Measurements from ENCODE around the gene CDT1.
A peak's percentile ranks its signal among the peaks of the same experiment; 100 is the strongest.

The CDT1 gene

DNA sequence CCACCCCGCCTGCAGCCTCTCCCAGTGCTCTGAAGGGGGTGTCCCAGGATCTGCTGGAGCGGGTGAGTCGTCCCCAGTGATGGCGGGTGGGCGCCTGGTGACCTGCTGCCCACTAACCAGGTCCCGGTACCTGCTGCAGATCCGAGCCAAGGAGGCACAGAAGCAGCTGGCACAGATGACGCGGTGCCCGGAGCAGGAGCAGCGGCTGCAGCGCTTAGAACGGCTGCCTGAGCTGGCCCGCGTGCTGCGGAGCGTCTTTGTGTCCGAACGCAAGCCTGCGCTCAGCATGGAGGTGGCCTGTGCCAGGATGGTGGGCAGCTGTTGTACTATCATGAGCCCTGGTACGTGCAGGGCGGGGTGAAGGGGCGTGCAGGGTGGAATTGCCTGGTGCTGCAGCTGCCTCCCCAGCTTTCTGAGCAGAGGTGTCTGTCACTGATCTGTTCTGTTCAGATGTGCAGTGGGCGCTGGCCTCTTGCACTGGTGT is 3.6 kb downstream of the CDT1 start:
- TF ChIP-seq JUND (IDR thresholded peaks at IDR 0.05; ENCODE audit: low read depth): no peak
- no peak for DNase-seq (ENCODE audit: low read depth in 1 of 2, low spot score in 1 of 2)
- in situ Hi-C loops (cut with HindIII; ENCODE audit: low pct_unique_long_range_greater_than_20kb, low sequenced_read_pairs): no loop called here

DNA sequence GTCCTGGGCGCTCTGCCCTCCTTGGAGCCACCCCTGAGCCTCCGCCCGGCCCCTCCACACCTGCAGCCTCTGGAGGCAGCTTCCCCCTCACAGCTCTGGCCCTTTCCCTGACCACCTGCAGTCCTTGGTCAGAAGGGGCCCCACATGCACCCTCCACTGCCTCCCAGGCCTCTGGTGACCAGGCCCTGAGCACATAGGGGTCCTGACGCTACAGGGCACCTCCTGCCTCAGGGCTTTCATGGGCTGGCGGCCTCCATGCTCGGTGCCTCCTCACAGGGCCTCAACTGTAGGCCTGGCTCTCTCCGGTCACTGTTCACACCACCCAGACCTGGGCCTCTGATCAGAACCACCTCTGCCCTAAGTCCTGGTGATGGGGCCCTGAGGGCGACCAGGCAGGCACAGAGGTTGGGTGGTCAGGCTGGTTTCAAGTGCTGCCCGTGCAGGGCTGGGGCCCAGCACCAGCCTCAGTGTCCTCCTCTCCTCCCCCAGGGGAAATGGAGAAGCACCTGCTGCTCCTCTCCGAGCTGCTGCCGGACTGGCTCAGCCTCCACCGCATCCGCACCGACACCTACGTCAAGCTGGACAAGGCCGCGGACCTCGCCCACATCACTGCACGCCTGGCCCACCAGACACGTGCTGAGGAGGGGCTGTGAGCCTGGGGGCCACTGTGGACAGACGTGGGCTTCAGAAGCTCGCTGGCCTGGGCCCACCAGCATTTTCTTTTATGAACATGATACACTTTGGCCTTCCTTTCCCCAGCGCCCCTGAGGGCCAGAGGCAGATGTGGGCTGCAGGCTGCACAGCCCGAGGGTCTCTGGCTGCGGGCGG is 4.3 kb downstream of the CDT1 start:
- no peak for DNase-seq (ENCODE audit: low read depth in 1 of 2, low spot score in 1 of 2)
- in situ Hi-C loops (cut with HindIII; ENCODE audit: low pct_unique_long_range_greater_than_20kb, low sequenced_read_pairs): no loop called here
- TF ChIP-seq JUND (IDR thresholded peaks at IDR 0.05; ENCODE audit: low read depth): no peak

DNA sequence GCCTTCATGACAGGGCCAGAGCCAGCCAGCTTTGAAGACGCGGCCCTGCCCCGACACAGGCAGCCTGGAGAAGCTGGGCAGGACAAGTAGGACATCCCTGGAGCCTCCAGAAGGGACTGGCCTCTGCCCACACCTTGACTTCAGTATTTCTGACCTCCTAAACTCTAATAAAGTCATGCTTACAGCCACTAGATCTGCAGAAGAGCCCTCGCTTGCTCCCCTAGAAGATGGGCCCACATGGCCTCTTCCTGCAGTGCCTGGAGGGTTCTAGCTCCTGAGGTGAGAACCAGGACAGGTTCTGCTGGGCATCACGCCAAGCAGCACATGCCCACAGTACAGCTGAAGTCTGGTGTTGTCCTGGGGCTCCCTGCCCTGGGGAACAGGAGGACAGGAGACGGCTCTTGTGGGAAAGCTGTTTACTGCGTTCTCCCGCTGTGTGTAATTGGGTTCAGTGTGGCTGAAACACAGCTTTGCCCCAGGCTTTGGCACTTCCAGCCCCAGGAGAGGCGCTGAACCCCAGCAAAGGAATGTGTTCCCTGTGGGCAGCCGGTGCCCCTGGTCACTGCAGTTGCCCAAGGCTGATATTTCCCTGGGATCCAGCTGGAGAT is 5.6 kb downstream of the CDT1 start:
- in situ Hi-C loops (cut with HindIII; ENCODE audit: low pct_unique_long_range_greater_than_20kb, low sequenced_read_pairs): no loop called here
- peak in 1 of 2 experiments; percentile 85 for DNase-seq (ENCODE audit: low read depth in 1 of 2, low spot score in 1 of 2)
- no peak for TF ChIP-seq JUND (IDR thresholded peaks at IDR 0.05; ENCODE audit: low read depth)

DNA sequence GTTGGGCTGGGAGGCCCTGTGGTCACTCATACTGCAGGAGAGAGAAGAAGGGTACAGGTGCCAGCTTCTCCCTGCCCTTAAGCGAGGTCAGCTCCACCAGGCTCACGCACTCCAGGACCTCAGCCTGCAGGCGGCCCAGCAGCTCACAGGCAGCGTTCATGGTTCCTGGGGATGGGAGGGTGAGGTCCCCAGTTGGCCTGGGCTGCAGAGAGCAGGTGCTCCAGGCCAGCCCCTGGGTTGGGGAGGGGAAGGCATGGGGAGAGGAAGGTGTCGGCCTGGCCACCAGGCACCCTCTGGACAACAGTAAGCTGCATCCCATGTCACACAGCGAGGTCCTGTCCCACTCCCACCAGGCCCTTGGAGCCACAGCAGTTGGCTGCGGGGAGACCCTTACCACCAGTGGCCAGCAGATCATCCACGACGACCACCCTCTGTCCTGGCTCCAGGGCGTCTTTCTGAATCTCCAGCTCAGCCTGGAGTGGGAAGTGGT is 6.1 kb downstream of the CDT1 start:
- no peak for DNase-seq (ENCODE audit: low read depth in 1 of 2, low spot score in 1 of 2)
- in situ Hi-C loops (cut with HindIII; ENCODE audit: low pct_unique_long_range_greater_than_20kb, low sequenced_read_pairs): no loop called here
- TF ChIP-seq JUND (IDR thresholded peaks at IDR 0.05; ENCODE audit: low read depth): no peak

DNA sequence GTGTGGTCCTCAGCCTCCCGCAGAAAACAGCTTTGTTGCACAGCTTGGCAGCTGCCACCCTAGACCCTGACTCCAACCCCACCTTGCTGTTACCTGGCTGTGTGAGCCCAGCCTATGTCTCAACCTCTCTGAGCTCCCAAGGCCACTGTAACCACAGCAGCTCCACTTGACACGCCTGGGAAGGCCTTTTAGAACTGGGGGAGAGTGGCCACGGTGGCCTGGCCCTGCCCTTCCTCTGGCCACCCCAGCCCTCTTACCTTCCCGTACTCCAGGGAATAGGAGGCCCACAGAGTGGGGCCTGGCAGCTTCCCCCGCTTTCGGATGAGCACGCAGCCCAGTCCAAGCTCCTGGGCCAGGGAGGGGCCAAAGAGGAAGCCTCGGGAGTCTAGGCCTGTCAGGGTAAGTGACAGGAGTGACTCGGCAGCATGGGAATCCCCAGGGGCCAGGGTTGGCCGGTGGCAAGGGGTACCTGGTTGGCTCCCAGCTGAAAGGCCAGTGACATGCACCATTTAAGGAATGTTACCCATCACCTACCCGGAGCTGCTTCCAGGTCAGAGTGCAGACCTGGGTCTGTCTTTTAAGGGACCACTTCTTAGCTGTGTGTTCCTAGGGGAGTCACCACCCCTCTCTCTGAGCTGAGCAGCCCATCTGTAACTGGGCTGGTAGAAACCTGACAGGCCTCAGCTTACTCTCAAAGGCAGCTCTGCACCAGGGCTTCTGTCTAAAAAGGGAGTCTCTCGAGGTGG is 6.8 kb downstream of the CDT1 start:
- TF ChIP-seq JUND (IDR thresholded peaks at IDR 0.05; ENCODE audit: low read depth): no peak
- peak in 1 of 2 experiments; percentile 53 for DNase-seq (ENCODE audit: low read depth in 1 of 2, low spot score in 1 of 2)
- in situ Hi-C loops (cut with HindIII; ENCODE audit: low pct_unique_long_range_greater_than_20kb, low sequenced_read_pairs): no loop called here

DNA sequence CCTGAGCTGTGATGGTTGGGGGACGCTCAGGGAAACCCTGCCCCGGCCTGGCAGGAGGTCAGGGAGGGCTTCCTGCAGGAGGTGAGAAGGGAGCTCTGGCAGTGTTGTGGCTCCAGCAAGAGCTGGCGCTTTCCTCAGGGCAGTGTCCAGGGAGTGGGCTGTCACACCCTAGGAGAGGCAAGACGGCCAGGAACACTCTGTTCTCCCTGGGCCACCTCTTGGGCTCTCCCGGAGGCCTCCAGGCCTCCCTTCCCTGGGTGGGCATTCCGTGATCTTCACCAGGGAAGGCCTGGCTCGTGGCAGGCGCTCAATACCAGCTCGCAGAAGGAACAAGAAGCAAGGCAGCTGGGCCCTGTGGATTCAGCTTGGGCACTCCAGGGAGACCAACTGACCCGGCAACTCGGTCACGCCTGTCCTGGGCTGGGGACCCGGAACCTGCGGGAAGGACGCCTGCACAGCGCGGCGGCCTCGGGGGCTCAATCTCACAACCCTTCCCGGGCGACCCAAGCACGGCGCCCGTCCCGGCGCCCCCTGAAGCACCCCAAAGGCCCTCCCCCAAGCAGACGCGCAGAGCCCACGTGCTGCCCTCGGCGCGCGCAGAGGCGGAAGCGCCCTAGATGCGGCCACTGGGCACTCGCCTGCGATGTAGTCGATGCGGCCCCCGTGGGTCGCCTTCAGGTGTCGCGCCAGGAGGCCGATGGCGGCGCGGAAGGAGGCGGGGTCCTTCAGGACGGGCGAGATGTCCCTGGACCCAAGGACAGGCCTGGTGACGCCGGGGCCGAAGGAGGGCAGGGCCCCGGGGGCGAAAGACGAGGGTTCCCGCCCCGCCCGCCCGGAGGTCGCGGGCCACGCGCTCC is 7.6 kb downstream of the CDT1 start:
- peak; percentile 83 to 92 for DNase-seq (ENCODE audit: low read depth in 1 of 2, low spot score in 1 of 2)
- no peak for TF ChIP-seq JUND (IDR thresholded peaks at IDR 0.05; ENCODE audit: low read depth)
- in situ Hi-C loops (cut with HindIII; ENCODE audit: low pct_unique_long_range_greater_than_20kb, low sequenced_read_pairs): no loop called here

DNA sequence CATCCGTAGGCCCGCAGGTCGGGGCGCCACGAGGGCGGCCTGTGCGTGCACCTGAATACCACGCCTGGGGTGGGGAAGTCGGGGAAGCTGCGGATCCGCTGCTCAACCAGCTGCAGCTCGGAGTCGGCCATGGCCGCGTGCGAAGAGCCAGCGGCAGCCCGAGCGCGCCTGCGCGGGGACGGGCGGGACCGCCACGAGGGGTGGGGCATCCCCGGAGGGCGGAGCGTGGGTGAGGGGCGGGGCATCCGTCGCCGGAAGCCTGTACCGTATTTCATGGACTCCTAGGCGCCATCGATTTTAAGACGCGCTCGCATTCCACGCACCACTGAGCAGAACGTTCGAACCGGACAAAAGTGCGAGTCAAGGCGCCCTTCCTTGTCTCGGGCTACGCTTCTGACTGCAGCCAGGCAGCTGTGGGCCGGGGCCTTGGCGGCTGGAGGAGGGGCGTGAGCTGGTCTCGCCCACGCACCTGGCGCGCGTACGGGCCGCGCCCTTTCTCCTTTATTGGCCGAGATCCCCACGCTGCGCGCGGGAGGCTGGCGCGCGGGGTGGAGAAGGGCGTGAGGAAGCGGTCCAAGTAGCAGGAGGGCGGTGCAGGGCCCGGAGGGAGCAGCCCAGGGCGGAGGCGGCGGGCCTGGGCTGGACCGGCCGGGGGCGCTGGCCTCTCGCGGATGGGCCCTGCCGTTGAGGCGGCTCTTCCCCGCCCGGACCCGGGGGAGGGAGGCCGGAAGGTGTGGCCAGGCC is 8.4 kb downstream of the CDT1 start, which contains the start of gene APRT:
TSS of gene APRT (minus strand) at position 160 of the 744 bp plus-strand sequence. CDS start at position 131, 29 bp downstream.
- 0 out of 2 replicates have a peak, but pooled peaks have one; percentile 26 for TF ChIP-seq JUND (IDR thresholded peaks at IDR 0.05; ENCODE audit: low read depth)
- in situ Hi-C loops (cut with HindIII; ENCODE audit: low pct_unique_long_range_greater_than_20kb, low sequenced_read_pairs): no loop called here
- DNase-seq (ENCODE audit: low read depth in 1 of 2, low spot score in 1 of 2): peak; percentile 88 to 99

DNA sequence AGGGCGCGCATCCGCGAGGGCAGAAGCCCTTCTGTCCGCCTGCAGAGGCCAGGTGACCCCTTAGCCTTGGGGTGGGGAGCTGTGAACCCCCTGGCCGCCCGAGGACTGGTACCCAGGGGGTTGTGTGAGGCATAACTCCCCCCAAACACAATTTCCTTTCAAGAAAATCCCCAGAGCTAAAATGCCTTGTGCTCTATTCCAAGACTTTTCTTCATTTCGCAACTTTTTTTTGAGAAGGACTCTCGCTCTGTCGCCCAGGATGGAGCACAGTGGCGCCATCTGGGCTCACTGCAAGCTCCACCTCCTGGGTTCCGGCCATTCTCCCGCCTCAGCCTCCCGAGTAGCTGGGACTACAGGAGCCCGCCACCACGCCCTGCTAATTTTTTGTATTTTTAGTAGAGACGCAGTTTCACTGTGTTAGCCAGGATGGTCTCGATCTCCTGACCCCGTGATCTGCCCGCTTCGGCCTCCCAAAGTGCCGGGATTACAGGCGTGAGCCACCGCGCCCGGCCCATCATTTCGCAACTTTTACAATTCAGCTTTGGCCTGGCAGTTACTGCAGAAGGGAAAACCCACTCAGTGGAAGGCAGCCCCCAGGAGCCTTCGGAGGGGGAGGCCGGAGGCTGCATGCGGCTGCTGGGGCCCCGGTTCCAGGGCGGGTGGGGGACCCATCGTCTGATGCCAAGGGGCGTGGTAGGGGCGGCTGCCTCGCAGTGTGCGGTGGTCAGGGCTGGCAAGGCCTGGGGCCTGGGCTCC is 9.1 kb downstream of the CDT1 start:
- in situ Hi-C loops (cut with HindIII; ENCODE audit: low pct_unique_long_range_greater_than_20kb, low sequenced_read_pairs): no loop called here
- no peak for TF ChIP-seq JUND (IDR thresholded peaks at IDR 0.05; ENCODE audit: low read depth)
- peak in 1 of 2 experiments; percentile 79 for DNase-seq (ENCODE audit: low read depth in 1 of 2, low spot score in 1 of 2)

DNA sequence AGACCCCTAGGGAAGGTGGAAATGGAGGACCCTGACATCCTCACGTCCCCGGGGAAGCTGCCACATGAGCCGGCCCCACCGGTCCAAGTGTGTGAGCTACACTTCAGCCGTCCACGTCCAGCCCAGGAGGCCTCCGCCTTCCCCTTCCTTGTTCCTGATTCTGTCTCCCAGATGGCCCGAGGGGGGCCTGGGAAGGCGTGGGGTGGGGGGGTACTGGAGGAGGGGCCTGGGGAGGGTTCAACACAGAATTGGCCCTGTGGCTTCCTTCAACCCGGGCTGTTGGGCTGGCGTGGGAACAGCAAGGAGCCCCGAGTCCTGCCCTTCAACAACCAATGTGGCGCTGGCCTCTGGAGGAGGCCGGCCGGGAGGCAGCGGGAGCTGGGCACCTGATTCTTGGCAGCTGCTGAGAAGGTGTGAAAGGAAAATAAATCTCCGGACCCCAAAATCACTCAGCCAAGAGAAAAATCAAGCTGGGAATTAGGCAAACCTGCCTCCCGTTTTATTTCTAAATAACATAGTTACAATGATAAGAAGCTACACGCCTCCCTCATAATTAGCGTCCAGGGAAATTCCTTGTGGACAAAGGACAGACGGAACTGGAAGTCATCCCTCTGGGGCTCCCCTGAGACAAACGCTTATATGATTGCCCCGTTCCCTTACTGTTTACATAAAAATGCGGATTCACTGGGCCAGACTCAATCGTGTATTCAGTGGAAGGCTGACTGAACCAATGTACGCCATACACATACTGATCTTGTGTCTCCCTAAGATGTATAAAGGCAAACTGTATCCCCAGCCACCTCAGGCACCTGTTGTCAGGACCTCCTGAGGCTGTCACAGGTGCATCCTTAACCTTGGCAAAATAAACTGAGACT is 9.9 kb downstream of the CDT1 start:
- DNase-seq (ENCODE audit: low read depth in 1 of 2, low spot score in 1 of 2): peak in 1 of 2 experiments; percentile 54
- no peak for TF ChIP-seq JUND (IDR thresholded peaks at IDR 0.05; ENCODE audit: low read depth)
- in situ Hi-C loops (cut with HindIII; ENCODE audit: low pct_unique_long_range_greater_than_20kb, low sequenced_read_pairs): no loop called here

DNA sequence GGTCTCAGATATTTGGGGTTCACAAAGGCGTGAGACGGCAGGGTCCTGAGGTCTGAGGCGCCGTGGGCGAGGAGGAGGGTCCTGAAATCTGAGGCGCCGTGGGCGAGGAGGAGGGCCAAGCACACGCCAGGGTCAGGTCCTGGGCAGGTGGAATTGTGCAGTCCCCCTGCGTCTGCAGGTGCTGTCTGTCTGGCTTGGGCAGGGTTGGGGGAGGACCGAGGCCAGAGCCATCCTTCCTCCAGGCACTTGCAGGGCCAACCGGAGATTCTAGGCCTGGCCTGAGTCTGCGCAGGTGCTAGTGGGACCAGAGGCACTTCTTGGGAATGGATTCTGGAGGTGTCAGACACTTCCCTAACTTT is 10.5 kb downstream of the CDT1 start:
- in situ Hi-C loops (cut with HindIII; ENCODE audit: low pct_unique_long_range_greater_than_20kb, low sequenced_read_pairs): no loop called here
- DNase-seq (ENCODE audit: low read depth in 1 of 2, low spot score in 1 of 2): no peak
- TF ChIP-seq JUND (IDR thresholded peaks at IDR 0.05; ENCODE audit: low read depth): no peak
